Neuronal stem cell (in vitro differentiated cells): ENCODE results near the gene USP54.

Source experiments
- DNase-seq: peaks from one replicate; pipeline ENCODE4 v3.0.0-alpha.2; 2013; ENCODE audit warnings: low spot score
- H2AFZ ChIP-seq: one replicate; pipeline ENCODE4 v1.6.1; 2013; ENCODE audit warnings: mild to moderate bottlenecking, low read length, inconsistent platforms
- H2AK5ac ChIP-seq: 2 replicates; pipeline ENCODE4 v1.6.1; 2013; ENCODE audit warnings: low read depth, mild to moderate bottlenecking, inconsistent platforms, low read length, moderate library complexity, mixed read lengths
- H2BK120ac ChIP-seq: 2 replicates; pipeline ENCODE4 v1.6.1; 2013; ENCODE audit warnings: low read depth, mild to moderate bottlenecking, inconsistent platforms, low read length, moderate library complexity, mixed read lengths
- H2BK12ac ChIP-seq: one replicate; pipeline ENCODE4 v1.6.1; 2013; ENCODE audit warnings: low read length, inconsistent platforms
- H2BK15ac ChIP-seq: 2 replicates; pipeline ENCODE4 v1.6.1; 2013; ENCODE audit warnings: mild to moderate bottlenecking, low read length, inconsistent platforms, mixed read lengths
- H2BK5ac ChIP-seq: one replicate; pipeline ENCODE4 v1.6.1; 2013; ENCODE audit warnings: inconsistent platforms, mild to moderate bottlenecking, low read length, moderate library complexity
- H3K14ac ChIP-seq: one replicate; pipeline ENCODE4 v1.6.1; 2013; ENCODE audit warnings: low read length, inconsistent platforms
- H3K18ac ChIP-seq: 2 replicates; pipeline ENCODE4 v1.6.1; 2013; ENCODE audit warnings: low read length, inconsistent platforms
- H3K23ac ChIP-seq: 2 replicates; pipeline ENCODE4 v1.6.1; 2013; ENCODE audit warnings: low read depth, mild to moderate bottlenecking, mixed read lengths, low read length, inconsistent platforms; ENCODE audit not compliant: poor library complexity
- H3K27ac ChIP-seq: replicated peaks from 3 replicates; pipeline ENCODE4 v1.5.1; 2013; ENCODE audit warnings: low read length, inconsistent platforms
- H3K27me3 ChIP-seq, 3 experiments: 2 replicates each; pipeline ENCODE4 v1.6.1; 2013; ENCODE audit warnings: low read length in 3 of 3, mild to moderate bottlenecking in 2 of 3, inconsistent platforms in 1 of 3, low read depth in 1 of 3, mixed read lengths in 1 of 3, moderate library complexity in 1 of 3; ENCODE audit not compliant: control insufficient read depth in 3 of 3, insufficient read depth in 3 of 3
- H3K36me3 ChIP-seq, 2 donors: replicated peaks in 1 of 2; 2 replicates each; pipeline ENCODE4 v1.6.1; 2013; ENCODE audit warnings: low read length in 2 of 2; ENCODE audit not compliant: control insufficient read depth in 2 of 2, insufficient read depth in 2 of 2
- H3K4ac ChIP-seq: 2 replicates; pipeline ENCODE4 v1.6.1; 2013; ENCODE audit warnings: inconsistent platforms, mild to moderate bottlenecking, low read length, moderate library complexity
- H3K4me1 ChIP-seq, 2 donors: 1 replicate in 1 of 2; 2 replicates in 1 of 2; pipeline ENCODE4 v1.6.1; 2013; ENCODE audit warnings: low read length in 2 of 2, low read depth in 1 of 2; ENCODE audit not compliant: control insufficient read depth in 2 of 2, insufficient read depth in 1 of 2
- H3K4me2 ChIP-seq: one replicate; pipeline ENCODE4 v1.6.1; 2013; ENCODE audit warnings: mild to moderate bottlenecking, low read length, inconsistent platforms; ENCODE audit not compliant: insufficient read depth, poor library complexity, severe bottlenecking
- H3K4me3 ChIP-seq, 2 donors: 2 replicates each; pipeline ENCODE4 v1.5.1; 2013; ENCODE audit warnings: low read length in 2 of 2, mild to moderate bottlenecking in 2 of 2, inconsistent platforms in 1 of 2, moderate library complexity in 1 of 2
- H3K79me1 ChIP-seq: one replicate; pipeline ENCODE4 v1.6.1; 2013; ENCODE audit warnings: low read depth, mild to moderate bottlenecking, inconsistent platforms, low read length, moderate library complexity
- H3K9ac ChIP-seq: one replicate; pipeline ENCODE4 v1.6.1; 2013; ENCODE audit warnings: mild to moderate bottlenecking, low read depth, low read length, inconsistent platforms; ENCODE audit not compliant: poor library complexity
- H3K9me3 ChIP-seq, 2 donors: replicated peaks in 1 of 2; 2 replicates each; pipeline versions ENCODE3 to v1.6.1; 2013; ENCODE audit warnings: low read length in 2 of 2, mild to moderate bottlenecking in 2 of 2, inconsistent platforms in 1 of 2, low read depth in 1 of 2, mixed read lengths in 1 of 2, moderate library complexity in 1 of 2; ENCODE audit not compliant: control insufficient read depth in 2 of 2, insufficient read depth in 1 of 2
- H4K8ac ChIP-seq: one replicate; pipeline ENCODE4 v1.6.1; 2013; ENCODE audit warnings: low read depth, mild to moderate bottlenecking, inconsistent platforms, low read length, moderate library complexity
- H4K91ac ChIP-seq: one replicate; pipeline ENCODE4 v1.6.1; 2013; ENCODE audit warnings: low read length, low read depth, mild to moderate bottlenecking, inconsistent platforms; ENCODE audit not compliant: poor library complexity
- WGBS, 2 donors: extraction: QIAGEN DNeasy Blood & Tissue Kit; methylation state at CpG; one replicate each; pipeline ENCODE4 v1.1.7; 2013; ENCODE audit warnings: missing lambda C conversion rate in 2 of 2, mixed read lengths in 1 of 2; ENCODE audit not compliant: insufficient read length in 2 of 2, insufficient replicate concordance in 1 of 2; ENCODE audit errors: extremely low coverage in 2 of 2; 5-methylcytosine and 5-hydroxymethylcytosine counted together

USP54 gene

DNA sequence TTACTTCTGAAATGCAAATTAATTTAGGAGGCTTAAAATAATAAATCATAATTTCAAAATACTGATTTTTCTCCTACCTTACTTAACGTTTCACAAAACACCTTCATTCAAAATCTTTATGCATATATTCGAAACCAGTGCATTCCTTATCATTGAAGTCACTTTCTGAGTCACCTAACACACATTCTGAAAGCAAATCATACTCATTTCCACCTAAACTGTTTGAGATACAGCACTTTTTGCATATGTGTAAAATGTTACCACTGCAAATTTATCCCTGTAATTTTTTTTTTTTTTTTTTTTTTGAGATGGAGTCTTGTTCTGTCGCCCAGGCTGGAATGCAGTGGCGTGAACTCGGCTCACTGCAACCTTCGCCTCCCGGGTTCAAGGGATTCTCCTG is 111.0 kb downstream of the USP54 start:
- Histone ChIP-seq H3K4ac (no peak overlapping the region), H3K79me1 (no peaks in the 10 kb centered on the region), H4K8ac (no peak overlapping the region), H3K27me3 (no peaks in the 10 kb centered on the region), H3K4me3 (no peak overlapping the region), H2AFZ (no peak overlapping the region), H4K91ac (no peak overlapping the region), H3K18ac (no peak overlapping the region), H2BK15ac (no peak overlapping the region), H3K9ac (no peak overlapping the region), H2BK120ac (no peak overlapping the region), H2BK12ac (no peak overlapping the region), H2BK5ac (no peak overlapping the region), H3K4me2 (no peak overlapping the region), H2AK5ac (no peak overlapping the region), H3K9me3 (peaks cover 0 to 3% of the 10 kb centered on the region in 2 donors), H3K36me3 (peaks cover 5 to 63% of the 10 kb centered on the region in 2 donors), H3K27ac (no peak overlapping the region), H3K4me1 (no peaks in the 10 kb centered on the region), H3K23ac (no peak overlapping the region), H3K14ac (no peak overlapping the region)
- 100% methylated on average over 1 to 2 of the region's 7 CpGs for WGBS, 2 donors
- DNase-seq = no peak

DNA sequence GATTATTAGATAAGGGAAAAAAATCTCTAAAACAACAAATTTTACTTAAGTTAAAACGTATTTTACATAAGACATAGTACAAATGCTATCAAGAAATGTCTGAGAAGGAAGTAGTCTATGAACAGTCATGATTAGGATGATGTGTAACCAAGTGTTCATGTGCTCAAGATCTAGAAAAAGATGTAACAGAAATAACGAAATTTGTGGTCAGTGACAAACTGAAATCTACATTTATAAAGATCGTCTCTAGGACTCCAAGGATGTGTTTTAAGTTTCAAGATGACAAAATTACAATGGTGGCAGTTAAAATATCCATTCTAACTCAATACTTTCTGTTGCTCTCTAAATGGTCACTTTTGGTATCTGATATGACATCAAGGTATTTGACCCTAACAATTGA is 112.5 kb downstream of the USP54 start:
- no peak overlapping the region for H2AK5ac ChIP-seq
- H4K8ac ChIP-seq = no peak overlapping the region
- no peak overlapping the region for H2BK12ac ChIP-seq
- no peak for DNase-seq
- no CpG with 5 or more reads among the region's 3 CpGs for WGBS, 2 donors
- no peak overlapping the region for H3K14ac ChIP-seq
- H3K36me3 ChIP-seq = peaks cover 5 to 73% of the 10 kb centered on the region in 2 donors
- H3K27me3 ChIP-seq = no peaks in the 10 kb centered on the region
- no peak overlapping the region for H2BK5ac ChIP-seq
- H2BK15ac ChIP-seq = no peak overlapping the region
- no peak overlapping the region for H3K4ac ChIP-seq
- no peaks in the 10 kb centered on the region for H3K4me1 ChIP-seq
- H3K23ac ChIP-seq = no peak overlapping the region
- no peak overlapping the region for H3K4me3 ChIP-seq
- no peak overlapping the region for H3K18ac ChIP-seq
- H4K91ac ChIP-seq = no peak overlapping the region
- no peak overlapping the region for H3K27ac ChIP-seq
- H3K79me1 ChIP-seq = no peaks in the 10 kb centered on the region
- no peak overlapping the region for H3K9ac ChIP-seq
- H3K4me2 ChIP-seq = no peak overlapping the region
- peaks cover 0 to 3% of the 10 kb centered on the region in 2 donors for H3K9me3 ChIP-seq
- no peak overlapping the region for H2BK120ac ChIP-seq
- H2AFZ ChIP-seq = no peak overlapping the region

DNA sequence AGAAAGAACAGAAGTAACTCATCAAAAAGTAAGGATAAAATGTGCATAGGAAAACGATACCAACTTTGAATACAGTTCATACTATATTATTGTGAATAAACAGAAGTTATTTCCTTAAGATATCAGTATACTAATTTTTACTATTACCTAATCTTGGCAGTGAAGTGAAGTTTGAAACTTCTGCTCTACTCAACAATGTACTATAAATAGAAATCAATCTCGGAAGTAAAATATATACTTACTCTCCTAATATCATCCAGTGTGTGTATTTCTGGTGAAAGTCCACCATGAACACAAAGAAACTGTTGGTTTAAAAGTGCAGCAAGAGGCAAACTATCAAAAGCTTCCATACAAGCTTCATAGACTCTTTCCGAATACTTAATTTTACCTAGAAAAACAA is 119.9 kb downstream of the USP54 start:
- H4K8ac ChIP-seq = no peak overlapping the region
- no peak overlapping the region for H3K4ac ChIP-seq
- no peak overlapping the region for H2AFZ ChIP-seq
- peaks cover 10 to 98% of the 10 kb centered on the region in 2 donors for H3K36me3 ChIP-seq
- H3K27ac ChIP-seq = no peak overlapping the region
- H3K9me3 ChIP-seq = no peaks in the 10 kb centered on the region
- no peak overlapping the region for H2BK12ac ChIP-seq
- no peak overlapping the region for H4K91ac ChIP-seq
- no peak overlapping the region for H3K9ac ChIP-seq
- no peak for DNase-seq
- H3K4me3 ChIP-seq = no peak overlapping the region
- H2BK15ac ChIP-seq = no peak overlapping the region
- no CpG with 5 or more reads among the region's 3 CpGs for WGBS, 2 donors
- no peak overlapping the region for H3K23ac ChIP-seq
- H3K27me3 ChIP-seq = no peaks in the 10 kb centered on the region
- H2BK120ac ChIP-seq = no peak overlapping the region
- H3K14ac ChIP-seq = no peak overlapping the region
- H3K4me1 ChIP-seq = no peaks in the 10 kb centered on the region
- no peak overlapping the region for H3K18ac ChIP-seq
- H2BK5ac ChIP-seq = no peak overlapping the region
- H2AK5ac ChIP-seq = no peak overlapping the region
- no peak overlapping the region for H3K4me2 ChIP-seq
- peaks cover 1% of the 10 kb centered on the region for H3K79me1 ChIP-seq

DNA sequence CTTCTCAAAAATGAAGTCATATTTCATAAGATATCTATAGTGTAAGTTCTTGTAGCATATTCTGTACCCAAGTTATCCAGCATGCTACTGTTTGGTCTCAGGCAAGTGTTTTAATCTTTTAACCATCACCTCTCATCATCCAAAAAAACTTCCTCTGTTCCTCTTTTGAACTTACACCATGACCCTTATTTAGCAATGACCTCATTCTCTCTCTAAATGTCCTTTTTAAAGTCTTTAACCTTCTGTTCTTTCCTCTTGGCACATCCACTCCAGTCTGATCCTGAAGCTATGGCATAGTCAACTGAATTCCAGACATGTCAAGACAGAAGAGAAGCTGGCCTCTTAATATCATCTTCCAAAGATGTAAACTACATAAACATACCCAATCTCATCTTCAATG is 121.6 kb downstream of the USP54 start:
- Histone ChIP-seq H3K18ac (no peak overlapping the region), H4K8ac (no peak overlapping the region), H3K36me3 (peaks cover 12 to 98% of the 10 kb centered on the region in 2 donors), H4K91ac (no peak overlapping the region), H2AFZ (no peak overlapping the region), H3K4me3 (no peak overlapping the region), H3K14ac (no peak overlapping the region), H2BK15ac (no peak overlapping the region), H3K9me3 (no peaks in the 10 kb centered on the region), H3K4ac (no peak overlapping the region), H3K27me3 (no peaks in the 10 kb centered on the region), H2BK120ac (no peak overlapping the region), H3K9ac (no peak overlapping the region), H3K79me1 (peaks cover 1% of the 10 kb centered on the region), H3K27ac (no peak overlapping the region), H2AK5ac (no peak overlapping the region), H3K4me1 (no peaks in the 10 kb centered on the region), H3K23ac (no peak overlapping the region), H2BK5ac (no peak overlapping the region), H2BK12ac (no peak overlapping the region), H3K4me2 (no peak overlapping the region)
- DNase-seq = no peak
